CD14-positive monocyte (primary cell): Measurements from ENCODE around the gene CDNF. TPM values are rescaled to one million over a fixed set of nuclear protein-coding genes. Genes with fewer than 3 reads are reported as not detected.
A peak's percentile ranks its signal among the peaks of the same experiment; 100 is the strongest.

ENCODE experiments used
- DNase-seq, 3 donors: peaks; one replicate each; pipeline ENCODE4 v3.0.0-alpha.2; 2011 to 2022
- H2AFZ ChIP-seq: 2 replicates; pipeline ENCODE4 v1.6.0; 2012; ENCODE audit warnings: mild to moderate bottlenecking, low read depth, low read length, inconsistent platforms; ENCODE audit not compliant: insufficient read depth, poor library complexity, severe bottlenecking
- H3K27ac ChIP-seq, 2 donors: 1 replicate in 1 of 2; 2 replicates in 1 of 2; pipeline ENCODE4 v1.5.1; 2012 to 2013; ENCODE audit warnings: low read length in 2 of 2, control low read depth in 1 of 2, inconsistent platforms in 1 of 2, low read depth in 1 of 2, mild to moderate bottlenecking in 1 of 2
- H3K27me3 ChIP-seq, 2 donors: one replicate each; pipeline versions ENCODE4 v1.6.0 to v1.6.1; 2011 to 2013; ENCODE audit warnings: low read length in 2 of 2; ENCODE audit not compliant: control insufficient read depth in 2 of 2, insufficient read depth in 2 of 2
- H3K36me3 ChIP-seq, 2 donors: replicated peaks in 1 of 2; 1 replicate in 1 of 2; 2 replicates in 1 of 2; pipeline versions ENCODE4 v1.5.1 to v1.6.1; 2012 to 2013; ENCODE audit warnings: low read length in 2 of 2, control low read depth in 1 of 2, inconsistent platforms in 1 of 2, mild to moderate bottlenecking in 1 of 2; ENCODE audit not compliant: insufficient read depth in 2 of 2, control insufficient read depth in 1 of 2
- H3K4me1 ChIP-seq, 2 donors: 1 replicate in 1 of 2; 2 replicates in 1 of 2; pipeline versions ENCODE4 v1.5.1 to v1.6.1; 2012 to 2013; ENCODE audit warnings: low read length in 2 of 2, control low read depth in 1 of 2, inconsistent platforms in 1 of 2, mild to moderate bottlenecking in 1 of 2, moderate library complexity in 1 of 2; ENCODE audit not compliant: insufficient read depth in 2 of 2, control insufficient read depth in 1 of 2
- H3K4me2 ChIP-seq: replicated peaks from 2 replicates; pipeline ENCODE3; 2012; ENCODE audit warnings: low read length, moderate library complexity, mild to moderate bottlenecking; ENCODE audit not compliant: poor library complexity, severe bottlenecking; ENCODE audit errors: extremely low read depth
- H3K4me3 ChIP-seq, 3 experiments: fragments of 200-600 bp in 1 of 3; sonication (generic) in 1 of 3; replicated peaks in 1 of 3; 1 replicate in 2 of 3; 2 replicates in 1 of 3; pipeline ENCODE4 v1.5.1; 2011 to 2013; ENCODE audit warnings: low read length in 3 of 3, mild to moderate bottlenecking in 3 of 3, control low read depth in 2 of 3, low read depth in 2 of 3, inconsistent platforms in 1 of 3, moderate library complexity in 1 of 3
- H3K79me2 ChIP-seq: 2 replicates; pipeline ENCODE4 v1.6.0; 2012; ENCODE audit warnings: mild to moderate bottlenecking, control low read depth, inconsistent platforms, low read length, moderate library complexity; ENCODE audit not compliant: insufficient read depth
- H3K9ac ChIP-seq: 2 replicates; pipeline ENCODE4 v1.6.0; 2017; ENCODE audit warnings: low read length, mild to moderate bottlenecking; ENCODE audit not compliant: insufficient read depth, poor library complexity, severe bottlenecking
- H3K9me3 ChIP-seq, 2 donors: replicated peaks in 1 of 2; 1 replicate in 1 of 2; 2 replicates in 1 of 2; pipeline versions ENCODE4 v1.5.1 to v1.6.1; 2012 to 2013; ENCODE audit warnings: low read length in 2 of 2, control low read depth in 1 of 2; ENCODE audit not compliant: control insufficient read depth in 1 of 2, insufficient read depth in 1 of 2
- H4K20me1 ChIP-seq: 2 replicates; pipeline ENCODE4 v1.6.0; 2012; ENCODE audit warnings: mild to moderate bottlenecking, low read length, control low read depth, moderate library complexity; ENCODE audit not compliant: insufficient read depth
- H3K27ac Mint-ChIP-seq, 7 donors: one replicate each; pipeline ENCODE4 v1.8.0; 2020; ENCODE audit warnings: mild to moderate bottlenecking in 7 of 7, mixed read lengths in 7 of 7, moderate library complexity in 6 of 7, inconsistent platforms in 2 of 7
- H3K27me3 Mint-ChIP-seq, 3 donors: one replicate each; pipeline ENCODE4 v1.8.0; 2021 to 2022; ENCODE audit warnings: low read depth in 3 of 3, mild to moderate bottlenecking in 3 of 3, mixed read lengths in 3 of 3, moderate library complexity in 3 of 3, inconsistent platforms in 1 of 3
- H3K36me3 Mint-ChIP-seq, 2 donors: one replicate each; pipeline ENCODE4 v1.8.0; 2020; ENCODE audit warnings: mixed read lengths in 2 of 2, inconsistent platforms in 1 of 2, mild to moderate bottlenecking in 1 of 2
- H3K4me1 Mint-ChIP-seq: one replicate; pipeline ENCODE4 v1.8.0; 2020; ENCODE audit warnings: mild to moderate bottlenecking, mixed read lengths
- H3K4me3 Mint-ChIP-seq, 2 donors: one replicate each; pipeline ENCODE4 v1.8.0; 2020; ENCODE audit warnings: mild to moderate bottlenecking in 2 of 2, mixed read lengths in 2 of 2, moderate library complexity in 1 of 2
- H3K9me3 Mint-ChIP-seq, 7 donors: one replicate each; pipeline ENCODE4 v1.8.0; 2020 to 2022; ENCODE audit warnings: mixed read lengths in 7 of 7, mild to moderate bottlenecking in 6 of 7, moderate library complexity in 6 of 7, inconsistent platforms in 2 of 7
- CTCF ChIP-seq: fragments of 200-600 bp; IDR thresholded peaks from one replicate; pipeline ENCODE4 v1.8.0; 2022; ENCODE audit warnings: antibody characterized with exemption, mild to moderate bottlenecking
- WGBS: methylation state at CpG from one replicate; pipeline ENCODE4 v1.1.5; 2013; ENCODE audit warnings: missing lambda C conversion rate; ENCODE audit not compliant: insufficient coverage; 5-methylcytosine and 5-hydroxymethylcytosine counted together
- intact Hi-C, 2 donors: fragments of 100-400 bp; cut with micrococcal nuclease; formaldehyde crosslinking; loops; one replicate each; pipeline versions ENCODE4 v1.15.0 to v1.15.1; 2023
- polyA plus RNA-seq, 3 donors: library from polyadenylated mRNA; depleted of rRNA in 1 of 3; unstranded in 2 of 3; stranded (reverse) in 1 of 3; fragments of 300-500 nt in 2 of 3; fragments of >200 nt in 1 of 3; fragmentation: Illumina TruSeq in 2 of 3; gene quantifications; 1 replicate in 2 of 3; 2 replicates in 1 of 3; pipeline ENCODE4 v1.2.3, GENCODE V29; 2012 to 2021

The CDNF gene
- polyA plus RNA-seq, 3 donors, result 0.28 TPM; not detected in 1

GRCh38 chr10:14876764-14877163 lies 38.9 kb upstream of the CDNF start:
- Histone ChIP-seq H3K79me2 (peaks cover 49% of the 10 kb centered on the region), H3K9ac (no peak overlapping the region), H3K4me1 (peaks cover 18 to 38% of the 10 kb centered on the region in 2 donors), H2AFZ (no peak overlapping the region), H3K36me3 (peaks cover 0 to 4% of the 10 kb centered on the region in 2 donors), H3K9me3 (no peaks in the 10 kb centered on the region), H4K20me1 (peaks cover 4% of the 10 kb centered on the region), H3K4me2 (peak overlapping the region; percentile 99), H3K27ac (peak overlapping the region in 1 of 2 donors; percentile 93), H3K4me3 (peak overlapping the region in 1 of 3 experiments; percentile 97), H3K27me3 (no peaks in the 10 kb centered on the region)
- Mint-ChIP-seq H3K4me3 (peak overlapping the region in 1 of 2 donors; percentile 5), H3K27me3 (peaks cover 0 to 2% (median 0%) of the 10 kb centered on the region in 3 donors), H3K9me3 (no peaks in the 10 kb centered on the region), H3K36me3 (peaks cover 2 to 9% of the 10 kb centered on the region in 2 donors), H3K4me1 (peaks cover 36% of the 10 kb centered on the region), H3K27ac (peak overlapping the region in 6 of 7 donors; percentile 10 to 95 (median 84))
- intact Hi-C loops, result loop anchor here in 1 of 2 donors (5.0 kb wide), 1 partner anchor 76 kb away; the partner anchor contains the start of gene DCLRE1C
- 95% methylated on average over 9 of the region's 9 CpGs for WGBS
- no peak for TF ChIP-seq CTCF
- no peak for DNase-seq

GRCh38 chr10:14875941-14876340 lies 38.1 kb upstream of the CDNF start:
- Mint-ChIP-seq H3K9me3 (no peaks in the 10 kb centered on the region), H3K27ac (no peak overlapping the region), H3K27me3 (peaks cover 0 to 2% (median 0%) of the 10 kb centered on the region in 3 donors), H3K36me3 (peaks cover 7 to 16% of the 10 kb centered on the region in 2 donors), H3K4me1 (peaks cover 35% of the 10 kb centered on the region), H3K4me3 (no peak overlapping the region)
- Histone ChIP-seq H3K9ac (no peak overlapping the region), H3K4me2 (no peak overlapping the region), H3K27me3 (no peaks in the 10 kb centered on the region), H3K36me3 (peaks cover 7 to 12% of the 10 kb centered on the region in 2 donors), H2AFZ (no peak overlapping the region), H3K9me3 (no peaks in the 10 kb centered on the region), H4K20me1 (peaks cover 4% of the 10 kb centered on the region), H3K79me2 (peaks cover 43% of the 10 kb centered on the region), H3K4me1 (peaks cover 18 to 38% of the 10 kb centered on the region in 2 donors), H3K27ac (no peak overlapping the region), H3K4me3 (no peak overlapping the region)
- no peak for TF ChIP-seq CTCF
- DNase-seq, result peak in 1 of 3 donors; percentile 37
- intact Hi-C loops, result loop anchor here in 1 of 2 donors (5.0 kb wide), 1 partner anchor 76 kb away; the partner anchor contains the start of gene DCLRE1C
- WGBS, result 100% methylated on average over 6 of the region's 12 CpGs
